MCF 10A (cell line): ENCODE data around the gene TCOF1. TPM values are rescaled to one million over a fixed set of nuclear protein-coding genes. Genes with fewer than 3 reads are reported as not detected.
A peak's percentile ranks its signal among the peaks of the same experiment; 100 is the strongest.

ENCODE experiments used
- BruUV-seq: library from RNA; stranded (reverse); fragments of 400-500 nt; replicated peaks from 2 replicates; lab custom pipeline; 2021; lab: Mats Ljungman, UMichigan
- CTCF ChIA-PET: fragments of 300-600 bp; sonication (Branson Sonifier 250); formaldehyde crosslinking; extraction: SDS; loops from one replicate; lab custom pipeline; 2021; ENCODE audit warnings: antibody characterized with exemption, inconsistent platforms; lab: Yijun Ruan, JAX
- POLR2A ChIA-PET: fragments of 300-600, 350-650 bp; sonication (Branson Sonifier 250); formaldehyde crosslinking; extraction: SDS; loops from one replicate; lab custom pipeline; 2020; ENCODE audit warnings: antibody characterized with exemption, inconsistent platforms; lab: Yijun Ruan, JAX
- DNase-seq: peaks from one replicate; pipeline ENCODE4 v3.0.0-alpha.2; 2018; ENCODE audit not compliant: unreplicated experiment
- H3K27ac Mint-ChIP-seq: one replicate; pipeline ENCODE4 v1.8.0; 2022; ENCODE audit warnings: mild to moderate bottlenecking, low read depth, mixed read lengths; ENCODE audit not compliant: unreplicated experiment
- H3K27me3 Mint-ChIP-seq: one replicate; pipeline ENCODE4 v1.8.0; 2022; ENCODE audit warnings: mixed read lengths; ENCODE audit not compliant: insufficient read depth, unreplicated experiment
- H3K36me3 Mint-ChIP-seq: one replicate; pipeline ENCODE4 v1.8.0; 2022; ENCODE audit warnings: mild to moderate bottlenecking, moderate library complexity, mixed read lengths; ENCODE audit not compliant: insufficient read depth, unreplicated experiment
- H3K4me1 Mint-ChIP-seq: one replicate; pipeline ENCODE4 v1.8.0; 2022; ENCODE audit warnings: mixed read lengths; ENCODE audit not compliant: insufficient read depth, unreplicated experiment
- H3K4me3 Mint-ChIP-seq: one replicate; pipeline ENCODE4 v1.8.0; 2022; ENCODE audit warnings: mild to moderate bottlenecking, moderate library complexity, mixed read lengths; ENCODE audit not compliant: unreplicated experiment
- H3K9me3 Mint-ChIP-seq: one replicate; pipeline ENCODE4 v1.8.0; 2022; ENCODE audit warnings: mixed read lengths; ENCODE audit not compliant: unreplicated experiment
- CTCF ChIP-seq: fragments of 200-600 bp; IDR thresholded peaks from one replicate; pipeline ENCODE4 v1.8.0; 2022; ENCODE audit warnings: antibody characterized with exemption, mild to moderate bottlenecking; ENCODE audit not compliant: unreplicated experiment
- intact Hi-C: fragments of 100-400 bp; cut with micrococcal nuclease; formaldehyde crosslinking; loops from 2 replicates; pipeline ENCODE4 v1.14.1; 2022
- total RNA-seq: library from RNA; stranded (reverse); gene quantifications from 2 replicates; pipeline ENCODE4 v1.2.3, GENCODE V29; 2022

TCOF1 gene
- total RNA-seq, 1 experiment from 2014 or later = 83.5 TPM

DNA sequence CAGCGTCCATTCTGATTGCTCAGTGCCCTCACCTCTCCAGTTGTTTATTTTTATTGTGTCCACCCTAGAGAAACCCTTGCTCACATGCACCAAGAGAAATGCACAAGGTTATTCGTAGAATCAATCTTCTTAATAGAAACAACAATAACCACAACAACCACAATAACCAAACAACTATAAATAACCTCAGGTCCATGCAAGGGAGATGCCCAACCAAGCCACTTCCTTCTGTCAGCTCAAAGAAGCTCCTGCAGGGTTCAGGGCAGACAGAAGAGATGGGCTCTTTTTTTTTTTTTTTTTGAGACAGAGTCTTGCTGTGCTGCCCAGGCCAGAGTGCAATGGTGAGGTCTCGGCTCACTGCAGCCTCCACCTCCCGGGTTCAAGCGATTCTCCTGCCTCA is 14.9 kb upstream of the TCOF1 start:
- no peak for DNase-seq
- intact Hi-C loops = no loop called here
- no peaks in the 10 kb centered on the region for H3K27me3 Mint-ChIP-seq
- no peak overlapping the region for H3K4me3 Mint-ChIP-seq
- no peaks in the 10 kb centered on the region for H3K4me1 Mint-ChIP-seq
- peaks cover 6% of the 10 kb centered on the region for H3K36me3 Mint-ChIP-seq
- CTCF ChIA-PET = interaction anchor here (0.6 to 5.6 kb wide), 4 partner anchors 8 to 382 kb away, joined by 3 to 52 read pairs (median 4); partner anchors contain the start of gene SLC26A2
- POLR2A ChIA-PET = interaction anchor here (1.2 kb wide), 2 partner anchors 44 to 60 kb away, joined by 3 read pairs; no protein-coding TSS in a partner anchor
- no peaks in the 10 kb centered on the region for H3K9me3 Mint-ChIP-seq
- no TSS peak for BruUV-seq
- no peak overlapping the region for H3K27ac Mint-ChIP-seq
- TF ChIP-seq CTCF = no peak

DNA sequence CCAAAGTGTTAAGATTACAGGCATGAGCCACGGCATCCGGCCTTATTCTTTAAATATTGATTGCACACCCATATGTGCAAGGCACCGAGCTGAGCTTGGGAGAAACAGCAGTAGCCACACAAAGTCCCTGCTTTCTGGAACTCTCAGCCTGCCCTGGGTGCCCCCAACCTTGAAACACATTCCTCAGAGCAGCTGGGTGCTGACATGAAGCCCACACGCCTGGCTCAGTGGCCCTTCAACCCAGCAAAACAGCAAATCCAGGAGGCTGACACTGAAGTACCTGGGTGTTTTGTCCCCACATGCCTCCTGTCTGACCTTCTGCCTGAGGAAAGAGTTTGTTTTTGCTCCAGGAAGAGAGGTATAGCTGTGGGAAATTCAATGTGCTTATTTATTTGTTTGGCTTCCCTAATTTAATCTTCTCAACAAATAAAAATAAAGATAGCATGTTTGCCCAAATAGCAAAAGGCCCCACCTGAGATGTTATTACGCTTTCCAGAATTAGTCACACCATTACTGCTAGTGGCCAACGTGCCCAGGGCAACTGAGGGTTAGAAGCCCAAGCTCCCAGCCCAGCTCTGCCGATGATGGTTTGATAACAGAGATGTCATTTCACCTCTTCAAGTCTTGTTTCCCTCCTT is 13.4 kb upstream of the TCOF1 start:
- H3K9me3 Mint-ChIP-seq = no peaks in the 10 kb centered on the region
- H3K27me3 Mint-ChIP-seq = no peaks in the 10 kb centered on the region
- H3K36me3 Mint-ChIP-seq = peaks cover 6% of the 10 kb centered on the region
- H3K27ac Mint-ChIP-seq = peak overlapping the region; percentile 2
- H3K4me1 Mint-ChIP-seq = no peaks in the 10 kb centered on the region
- intact Hi-C loops = no loop called here
- DNase-seq = no peak
- CTCF ChIA-PET = interaction anchor here (0.6 to 1.8 kb wide), 3 partner anchors 8 to 119 kb away, joined by 3 to 8 read pairs (median 3); no protein-coding TSS in a partner anchor
- no peak overlapping the region for H3K4me3 Mint-ChIP-seq
- TF ChIP-seq CTCF = no peak
- no TSS peak for BruUV-seq
- POLR2A ChIA-PET = interaction anchor here (0.7 to 1.3 kb wide), 4 partner anchors 8 to 70 kb away, joined by 3 read pairs; no protein-coding TSS in a partner anchor

GRCh38 chr5:150345716-150346115 is 11.8 kb upstream of the TCOF1 start:
- H3K36me3 Mint-ChIP-seq = peaks cover 6% of the 10 kb centered on the region
- ChIA-PET POLR2A (no interaction called here), CTCF (interaction anchor here (0.6 to 7.5 kb wide), 3 partner anchors 12 to 140 kb away, joined by 3 to 290 read pairs (median 3); no protein-coding TSS in a partner anchor)
- intact Hi-C loops = no loop called here
- no peak overlapping the region for H3K27ac Mint-ChIP-seq
- no peaks in the 10 kb centered on the region for H3K9me3 Mint-ChIP-seq
- no TSS peak for BruUV-seq
- no peak overlapping the region for H3K4me3 Mint-ChIP-seq
- no peak for TF ChIP-seq CTCF
- peaks cover 3% of the 10 kb centered on the region for H3K4me1 Mint-ChIP-seq
- no peak for DNase-seq
- no peaks in the 10 kb centered on the region for H3K27me3 Mint-ChIP-seq

- Mint-ChIP-seq H3K9me3 (no peaks in the 10 kb centered on the region), H3K4me1 (peaks cover 6% of the 10 kb centered on the region), H3K4me3 (no peak overlapping the region), H3K36me3 (peaks cover 6% of the 10 kb centered on the region), H3K27me3 (no peaks in the 10 kb centered on the region), H3K27ac (no peak overlapping the region)
- no peak for TF ChIP-seq CTCF
- BruUV-seq = no TSS peak
- ChIA-PET POLR2A (no interaction called here), CTCF (interaction anchor here (0.6 to 7.5 kb wide), 7 partner anchors 27 to 156 kb away, joined by 3 to 290 read pairs (median 3); no protein-coding TSS in a partner anchor)
- no peak for DNase-seq
- intact Hi-C loops = no loop called here
These were observed 10.9 kb upstream of the TCOF1 start for GRCh38 chr5:150346592-150346991.
